ENCODE data around the gene LNPEP.

- TF ChIP-seq CTCF (IDR thresholded peaks at IDR 0.05) = no peak
- no peak for TF ChIP-seq NR1H2 (CRISPR knock-in tag; IDR thresholded peaks at IDR 0.05)
Measured at GRCh38 chr5:97006454-97007060, 70.7 kb downstream of the LNPEP start.

All from WTC11 (cell line).